Placental pericyte (primary cell): Measurements from ENCODE around the gene HOTAIR. TPM values are rescaled to one million over a fixed set of nuclear protein-coding genes. Genes with fewer than 3 reads are reported as not detected.

Source experiments
- small RNA-seq: library from RNA; depleted of rRNA; stranded (forward); fragments of <200 nt; gene quantifications from one replicate; pipeline ENCODE3, GENCODE V24; 2012; ENCODE audit warnings: low replicate concordance
- total RNA-seq: library from RNA; depleted of rRNA; stranded (reverse); fragments of >200 nt; gene quantifications from 2 replicates; pipeline ENCODE4 v1.2.3, GENCODE V29; 2012

Gene HOTAIR
- total RNA-seq = 0.43 TPM in 1 of 2 replicates, not detected in the other

GRCh38 chr12:53974084-53975063 lies at the start of gene HOTAIR:
HOTAIR (minus strand) TSS chr12:53974954.

GRCh38 chr12:54000116-54001114 lies 25.7 kb upstream of the HOTAIR start, which contains the start of gene HOXC9:
HOXC9 (plus strand) TSS chr12:54000161; CDS start chr12:54000189, 28 bp downstream.

GRCh38 chr12:53984901-53985691 lies 10.3 kb upstream of the HOTAIR start, which contains the start of gene HOXC10:
HOXC10 (plus strand) TSS chr12:53985146; CDS start chr12:53985260, 114 bp downstream.

GRCh38 chr12:53972722-53973235 lies 2.0 kb downstream of the HOTAIR start, which contains the start of gene HOXC11:
HOXC11 (plus strand) TSS chr12:53973126; CDS start chr12:53973242, 116 bp downstream.

GRCh38 chr12:53954694-53955035 lies 20.1 kb downstream of the HOTAIR start, which contains the start of gene HOXC12:
HOXC12 (plus strand) TSS chr12:53954903; CDS start chr12:53954930, 27 bp downstream.

GRCh38 chr12:53938326-53939140 lies 36.2 kb downstream of the HOTAIR start, which contains the start of gene HOXC13:
HOXC13 (plus strand) TSS chr12:53938831; CDS start chr12:53938907, 76 bp downstream.

Small RNA genes lying within 50 kb of the gene (small RNA-seq; reads per million reads assigned to genes)
- gene AC012531.3 = not detected
- not detected for gene AC012531.4
- gene MIR196A2 = 6.9 reads per million, percentile 91 among the genes with 10 or more reads in this experiment
- not detected for gene RF01905
- gene RF01906 = not detected

Other genes starting within 250 kb of the HOTAIR start
- gene CALCOCO1, start 247.5 kb downstream of the HOTAIR start, total RNA-seq = 68.7 and 172 TPM in 2 replicates
- not detected in 2 replicates for gene CISTR, start 223.0 kb downstream of the HOTAIR start, total RNA-seq
- under 0.01 TPM in 1 of 2 replicates, not detected in the other for gene HOXC13, start 36.1 kb downstream of the HOTAIR start, total RNA-seq
- not detected in 2 replicates for gene HOXC12, start 20.1 kb downstream of the HOTAIR start, total RNA-seq
- under 0.01 and 1.1 TPM in 2 replicates for gene HOXC11, start 1.8 kb downstream of the HOTAIR start, total RNA-seq
- gene HOXC10, start 10.2 kb upstream of the HOTAIR start, total RNA-seq = 3.1 and 5.2 TPM in 2 replicates
- 5.0 and 6.9 TPM in 2 replicates for gene HOXC9, start 25.2 kb upstream of the HOTAIR start, total RNA-seq
- 4.3 and 9.8 TPM in 2 replicates for gene HOXC8, start 34.0 kb upstream of the HOTAIR start, total RNA-seq
- gene HOXC6, start 53.5 kb upstream of the HOTAIR start, total RNA-seq = 4.2 and 4.8 TPM in 2 replicates
- 0.66 and 1.9 TPM in 2 replicates for gene HOXC5, start 58.1 kb upstream of the HOTAIR start, total RNA-seq
- gene HOXC4, start 78.9 kb upstream of the HOTAIR start, total RNA-seq = 1.1 and 2.0 TPM in 2 replicates
- 23.9 and 33.8 TPM in 2 replicates for gene SMUG1, start 214.0 kb upstream of the HOTAIR start, total RNA-seq